ENCODE data around the gene LCLAT1. TPM values are rescaled to one million over a fixed set of nuclear protein-coding genes. Genes with fewer than 3 reads are reported as not detected.

The LCLAT1 gene
- polyA plus RNA-seq, 1 donor (not counting 4 experiments of a cell fraction or from before 2014, with no cell fraction given), result 17.1 TPM

DNA sequence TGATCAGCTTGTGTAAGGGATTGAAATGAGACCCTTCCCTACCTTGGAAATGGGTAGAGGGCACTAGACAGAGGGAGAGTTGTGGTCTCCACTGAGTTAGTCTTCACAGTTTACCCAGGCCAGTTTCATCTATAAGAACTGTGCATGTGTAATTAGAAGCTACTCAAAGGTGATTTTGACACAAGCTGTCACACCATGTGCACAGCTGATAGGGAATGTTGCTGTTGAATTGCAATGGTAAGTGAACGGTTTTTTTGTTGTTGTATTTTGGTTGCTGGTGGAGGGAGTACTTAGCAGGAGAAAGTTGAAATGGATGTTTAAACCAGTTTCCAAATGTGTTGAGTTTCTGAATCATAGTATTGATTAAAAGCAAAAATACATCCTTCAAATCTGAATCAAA is 168.9 kb downstream of the LCLAT1 start:
- DNase-seq (ENCODE audit: low read depth, low spot score), result no peak
- no peak overlapping the region for H3K4me2 ChIP-seq (ENCODE audit: control insufficient read depth, extremely low read depth, insufficient read depth, low read depth, low read length)
- no peaks in the 10 kb centered on the region for H3K79me2 ChIP-seq (ENCODE audit: control insufficient read depth, insufficient read depth, low read length)
- H3K27me3 ChIP-seq (ENCODE audit: control insufficient read depth, extremely low read depth, insufficient read depth, low read length), result no peaks in the 10 kb centered on the region
- peaks cover 0 to 3% of the 10 kb centered on the region in 2 experiments for H3K36me3 ChIP-seq (ENCODE audit: control insufficient read depth in 2 of 2, extremely low read depth in 1 of 2, insufficient read depth in 2 of 2, low read length in 2 of 2)
- no peak overlapping the region for H3K4me3 ChIP-seq (ENCODE audit: control insufficient read depth in 2 of 3, extremely low read depth in 1 of 3, insufficient read depth in 2 of 3, low read depth in 1 of 3, low read length in 3 of 3)
- no peaks in the 10 kb centered on the region for H3K4me1 ChIP-seq (ENCODE audit: control insufficient read depth, extremely low read depth, insufficient read depth, low read length)
- FAIRE-seq, result no peak
- no peak overlapping the region for H3K27ac ChIP-seq (ENCODE audit: control insufficient read depth, insufficient read depth, low read length)
- dilution Hi-C loops (cut with MboI; ENCODE audit: extremely low pct_ligation_motif_present, low sequenced_read_pairs), result no loop called here
- H4K20me1 ChIP-seq (ENCODE audit: control insufficient read depth, extremely low read depth, insufficient read depth, low read length), result no peaks in the 10 kb centered on the region
- H2AFZ ChIP-seq (ENCODE audit: control insufficient read depth, low read length), result no peak overlapping the region
- no peaks in the 10 kb centered on the region for H3K9me1 ChIP-seq (ENCODE audit: control insufficient read depth, extremely low read depth, insufficient read depth, low read length)
- TF ChIP-seq, protein P1, sequence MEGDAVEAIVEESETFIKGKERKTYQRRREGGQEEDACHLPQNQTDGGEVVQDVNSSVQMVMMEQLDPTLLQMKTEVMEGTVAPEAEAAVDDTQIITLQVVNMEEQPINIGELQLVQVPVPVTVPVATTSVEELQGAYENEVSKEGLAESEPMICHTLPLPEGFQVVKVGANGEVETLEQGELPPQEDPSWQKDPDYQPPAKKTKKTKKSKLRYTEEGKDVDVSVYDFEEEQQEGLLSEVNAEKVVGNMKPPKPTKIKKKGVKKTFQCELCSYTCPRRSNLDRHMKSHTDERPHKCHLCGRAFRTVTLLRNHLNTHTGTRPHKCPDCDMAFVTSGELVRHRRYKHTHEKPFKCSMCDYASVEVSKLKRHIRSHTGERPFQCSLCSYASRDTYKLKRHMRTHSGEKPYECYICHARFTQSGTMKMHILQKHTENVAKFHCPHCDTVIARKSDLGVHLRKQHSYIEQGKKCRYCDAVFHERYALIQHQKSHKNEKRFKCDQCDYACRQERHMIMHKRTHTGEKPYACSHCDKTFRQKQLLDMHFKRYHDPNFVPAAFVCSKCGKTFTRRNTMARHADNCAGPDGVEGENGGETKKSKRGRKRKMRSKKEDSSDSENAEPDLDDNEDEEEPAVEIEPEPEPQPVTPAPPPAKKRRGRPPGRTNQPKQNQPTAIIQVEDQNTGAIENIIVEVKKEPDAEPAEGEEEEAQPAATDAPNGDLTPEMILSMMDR (optimal IDR thresholded peaks at IDR 0.05 in 1 of 3, IDR thresholded peaks at IDR 0.05 in 1 of 3, conservative IDR thresholded peaks at IDR 0.05 in 1 of 3; ENCODE audit: extremely low read depth in 1 of 3, insufficient read depth in 2 of 3, low read length in 3 of 3), result no peak
- no peak for TF ChIP-seq EZH2 (IDR thresholded peaks at IDR 0.05; ENCODE audit: low read length)
- H3K9me3 ChIP-seq (ENCODE audit: control insufficient read depth, low read depth, low read length), result no peaks in the 10 kb centered on the region
- no peak overlapping the region for H3K9ac ChIP-seq (ENCODE audit: control insufficient read depth, extremely low read depth, insufficient read depth, low read length)

DNA sequence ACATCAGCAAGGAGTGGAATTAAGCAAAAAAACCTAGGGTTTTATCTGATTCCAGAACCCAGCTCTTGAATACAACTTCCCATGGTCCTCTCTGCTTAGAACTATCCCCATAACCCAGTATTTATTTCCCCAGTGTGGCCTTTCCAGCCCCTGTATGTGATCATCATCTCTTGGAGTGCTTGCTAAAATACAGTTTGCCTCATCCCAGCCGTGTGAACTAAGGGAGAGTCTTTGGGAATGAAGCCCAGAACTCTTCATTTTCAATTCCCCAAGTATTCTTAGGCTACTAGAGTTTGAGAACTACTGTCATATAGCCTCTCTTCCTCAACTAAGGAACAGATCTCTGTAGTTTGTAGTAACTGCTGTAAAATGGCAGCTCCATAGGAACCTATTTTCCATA is 173.1 kb downstream of the LCLAT1 start:
- no peaks in the 10 kb centered on the region for H3K36me3 ChIP-seq (ENCODE audit: control insufficient read depth in 2 of 2, extremely low read depth in 1 of 2, insufficient read depth in 2 of 2, low read length in 2 of 2)
- no peak overlapping the region for H2AFZ ChIP-seq (ENCODE audit: control insufficient read depth, low read length)
- no peaks in the 10 kb centered on the region for H3K79me2 ChIP-seq (ENCODE audit: control insufficient read depth, insufficient read depth, low read length)
- H3K4me2 ChIP-seq (ENCODE audit: control insufficient read depth, extremely low read depth, insufficient read depth, low read depth, low read length), result no peak overlapping the region
- no peaks in the 10 kb centered on the region for H4K20me1 ChIP-seq (ENCODE audit: control insufficient read depth, extremely low read depth, insufficient read depth, low read length)
- H3K9me1 ChIP-seq (ENCODE audit: control insufficient read depth, extremely low read depth, insufficient read depth, low read length), result no peaks in the 10 kb centered on the region
- no peak overlapping the region for H3K27ac ChIP-seq (ENCODE audit: control insufficient read depth, insufficient read depth, low read length)
- dilution Hi-C loops (cut with MboI; ENCODE audit: extremely low pct_ligation_motif_present, low sequenced_read_pairs), result no loop called here
- H3K9me3 ChIP-seq (ENCODE audit: control insufficient read depth, low read depth, low read length), result no peaks in the 10 kb centered on the region
- no peak for TF ChIP-seq EZH2 (IDR thresholded peaks at IDR 0.05; ENCODE audit: low read length)
- TF ChIP-seq, protein P1 (optimal IDR thresholded peaks at IDR 0.05 in 1 of 3, IDR thresholded peaks at IDR 0.05 in 1 of 3, conservative IDR thresholded peaks at IDR 0.05 in 1 of 3; ENCODE audit: extremely low read depth in 1 of 3, insufficient read depth in 2 of 3, low read length in 3 of 3), result no peak
- DNase-seq (ENCODE audit: low read depth, low spot score), result no peak
- no peak overlapping the region for H3K9ac ChIP-seq (ENCODE audit: control insufficient read depth, extremely low read depth, insufficient read depth, low read length)
- FAIRE-seq, result no peak
- no peak overlapping the region for H3K4me3 ChIP-seq (ENCODE audit: control insufficient read depth in 2 of 3, extremely low read depth in 1 of 3, insufficient read depth in 2 of 3, low read depth in 1 of 3, low read length in 3 of 3)
- H3K4me1 ChIP-seq (ENCODE audit: control insufficient read depth, extremely low read depth, insufficient read depth, low read length), result no peaks in the 10 kb centered on the region
- no peaks in the 10 kb centered on the region for H3K27me3 ChIP-seq (ENCODE audit: control insufficient read depth, extremely low read depth, insufficient read depth, low read length)
